HepG2 (cell line): Measurements from ENCODE around the gene SPI1. TPM values are rescaled to one million over a fixed set of nuclear protein-coding genes. Genes with fewer than 3 reads are reported as not detected.

Source experiments
- ATAC-seq: fragments of 200-7000 bp; cut with Tn5 transposase; 3 replicates; pipeline ENCODE4 v1.9.1; 2020; ENCODE audit warnings: mild to moderate bottlenecking, moderate library complexity
- BruUV-seq: library from RNA; stranded (reverse); fragments of 400-500 nt; replicated peaks from 2 replicates; lab custom pipeline; 2021; lab: Mats Ljungman, UMichigan
- CTCF ChIA-PET: fragments of 300-600 bp; formaldehyde crosslinking; extraction: SDS; loops from one replicate; lab custom pipeline; 2021; ENCODE audit warnings: low total read pairs, inconsistent platforms, low intra/inter-chr PET ratio; lab: Yijun Ruan, JAX
- POLR2A ChIA-PET: fragments of 350-600 bp; sonication (Branson Sonifier 250); formaldehyde crosslinking; loops from one replicate; lab custom pipeline; 2020; ENCODE audit warnings: antibody characterized with exemption, inconsistent platforms; lab: Yijun Ruan, JAX
- DNase-seq: peaks from one replicate; pipeline ENCODE4 v3.0.0-alpha.2; 2015; ENCODE audit warnings: low spot score
- FAIRE-seq: peaks from 3 replicates; lab custom pipeline; 2011; peaks lifted over from hg19 to GRCh38; lab: Jason Lieb, UNC
- H2AFZ ChIP-seq: one replicate; pipeline ENCODE4 v1.6.1; 2011; ENCODE audit warnings: low read length, inconsistent platforms
- H3K27ac ChIP-seq: fragments of 300-600 bp; 3 replicates; pipeline ENCODE4 v1.8.0; 2011; ENCODE audit warnings: mixed run types, mild to moderate bottlenecking, mixed read lengths, low read length, inconsistent platforms; ENCODE audit not compliant: insufficient read depth; ENCODE audit errors: extremely low read length
- H3K27me3 ChIP-seq, 2 experiments: fragments of 200-600 bp in 1 of 2; 2 replicates in 1 of 2; 3 replicates in 1 of 2; pipeline versions ENCODE4 v1.6.0 to v1.8.0; 2011; ENCODE audit warnings: low read length in 2 of 2, mild to moderate bottlenecking in 2 of 2, moderate library complexity in 2 of 2, inconsistent platforms in 1 of 2; ENCODE audit not compliant: insufficient read depth in 2 of 2, control insufficient read depth in 1 of 2
- H3K36me3 ChIP-seq, 2 experiments: fragments of 200-600 bp in 1 of 2; replicated peaks in 1 of 2; 2 replicates in 1 of 2; 3 replicates in 1 of 2; pipeline versions ENCODE4 v1.5.1 to v1.8.0; 2011; ENCODE audit warnings: low read length in 2 of 2, inconsistent platforms in 1 of 2; ENCODE audit not compliant: insufficient read depth in 2 of 2, control insufficient read depth in 1 of 2
- H3K4me1 ChIP-seq: 2 replicates; pipeline ENCODE4 v1.5.1; 2012; ENCODE audit warnings: low read length, inconsistent platforms; ENCODE audit not compliant: insufficient read depth
- H3K4me2 ChIP-seq: 2 replicates; pipeline ENCODE4 v1.6.0; 2011; ENCODE audit warnings: low read depth, low read length, inconsistent platforms
- H3K4me3 ChIP-seq, 3 experiments: fragments of 200-600 bp in 1 of 3; sonication (generic), shearing (Covaris generic) in 1 of 3; replicated peaks in 1 of 3; 2 replicates each; pipeline ENCODE4 v1.5.1; 2011 to 2016; ENCODE audit warnings: low read length in 3 of 3, inconsistent platforms in 2 of 3, low read depth in 2 of 3, mild to moderate bottlenecking in 2 of 3, control low read depth in 1 of 3, mixed read lengths in 1 of 3; ENCODE audit not compliant: insufficient read depth in 1 of 3
- H3K79me2 ChIP-seq: one replicate; pipeline ENCODE4 v1.6.1; 2011; ENCODE audit warnings: low read length, inconsistent platforms; ENCODE audit not compliant: insufficient read depth
- H3K9ac ChIP-seq: 2 replicates; pipeline ENCODE4 v1.6.0; 2011; ENCODE audit warnings: mild to moderate bottlenecking, low read depth, low read length, inconsistent platforms; ENCODE audit not compliant: insufficient read depth
- H3K9me3 ChIP-seq: 2 replicates; pipeline ENCODE4 v1.5.1; 2012; ENCODE audit warnings: mild to moderate bottlenecking, low read length
- H4K20me1 ChIP-seq: 2 replicates; pipeline ENCODE4 v1.6.0; 2011; ENCODE audit warnings: inconsistent platforms, mild to moderate bottlenecking, low read length, moderate library complexity; ENCODE audit not compliant: insufficient read depth
- CENPBD1 ChIP-seq: sonication (generic); formaldehyde crosslinking; IDR thresholded peaks from 2 replicates; pipeline ENCODE4 v1.8.0; 2022; ENCODE audit warnings: missing genetic modification reagents, low read depth, mild to moderate bottlenecking, borderline replicate concordance
- HNF1B ChIP-seq: sonication (generic); formaldehyde crosslinking; IDR thresholded peaks from 2 replicates; pipeline ENCODE4 v1.5.1; 2020; ENCODE audit warnings: mild to moderate bottlenecking, moderate library complexity, missing genetic modification reagents
- SMAD3 ChIP-seq: sonication (generic); formaldehyde crosslinking; IDR thresholded peaks from 2 replicates; pipeline ENCODE4 v1.4.0; 2020; ENCODE audit warnings: missing genetic modification reagents
- U2AF1 ChIP-seq: fragments of 200-400 bp; formaldehyde crosslinking; optimal IDR thresholded peaks from 2 replicates; pipeline ENCODE3; 2017; ENCODE audit warnings: mild to moderate bottlenecking, low read depth, low read length
- ZFP36L2 ChIP-seq: sonication (generic); formaldehyde crosslinking; IDR thresholded peaks from 2 replicates; pipeline ENCODE4 v1.4.0; 2020; ENCODE audit warnings: missing genetic modification reagents
- ZMAT3 ChIP-seq: sonication (generic); formaldehyde crosslinking; conservative IDR thresholded peaks from 2 replicates; pipeline ENCODE4 v1.7.0; 2021; ENCODE audit warnings: missing genetic modification reagents
- ZNF496 ChIP-seq: sonication (generic); formaldehyde crosslinking; IDR thresholded peaks from 2 replicates; pipeline ENCODE4 v1.8.1; 2023; ENCODE audit warnings: mild to moderate bottlenecking, moderate library complexity, missing genetic modification reagents; ENCODE audit not compliant: insufficient replicate concordance
- ZNF552 ChIP-seq: sonication (generic); formaldehyde crosslinking; IDR thresholded peaks from 2 replicates; pipeline ENCODE4 v1.9.0; 2022; ENCODE audit warnings: missing genetic modification reagents, mild to moderate bottlenecking, borderline replicate concordance
- ZNF598 ChIP-seq: sonication (generic); formaldehyde crosslinking; IDR thresholded peaks from 2 replicates; pipeline ENCODE4 v1.5.1; 2020; ENCODE audit warnings: mild to moderate bottlenecking, missing genetic modification reagents, borderline replicate concordance
- WGBS: methylation state at CpG from one replicate; pipeline ENCODE4 v1.1.6; 2017; ENCODE audit warnings: low lambda C conversion rate; 5-methylcytosine and 5-hydroxymethylcytosine counted together
- in situ Hi-C: cut with HindIII; loops from 2 replicates; pipeline ENCODE4 v1.10.0; 2017; ENCODE audit warnings: low pct_unique_long_range_greater_than_20kb; ENCODE audit not compliant: extremely low pct_ligation_motif_present
- intact Hi-C: fragments of 100-400 bp; cut with micrococcal nuclease; formaldehyde crosslinking; loops from one replicate; pipeline ENCODE4 v1.10.0; 2022; ENCODE audit not compliant: unreplicated experiment
- polyA plus RNA-seq, 8 experiments: library from polyadenylated mRNA; depleted of rRNA in 3 of 8; stranded (reverse) in 7 of 8; unstranded in 1 of 8; fragments of >200 nt; fragmentation: Illumina TruSeq in 4 of 8; extraction: Trizol in 4 of 8; gene quantifications; 2 replicates each; pipeline versions ENCODE4 v1.2.1 to v1.2.3, GENCODE V29; 2011 to 2016; ENCODE audit warnings: low read depth in 4 of 8, missing spikeins in 1 of 8, mixed read lengths in 1 of 8; ENCODE audit not compliant: insufficient read depth in 1 of 8
- total RNA-seq, 5 experiments: library from RNA; depleted of rRNA; stranded (reverse); fragments of >200 nt; fragmentation: Illumina TruSeq; extraction: Trizol; gene quantifications; 2 replicates each; pipeline ENCODE4 v1.2.3, GENCODE V29; 2016; ENCODE audit warnings: low read depth in 1 of 5

SPI1 gene
- total and polyA plus RNA-seq, 2 of the 13 experiments (the other 11 are each of a cell fraction or from before 2014, with no cell fraction given), result not detected

- DNase-seq, result no peak
- no peak overlapping the region for H3K4me2 ChIP-seq
- H3K27me3 ChIP-seq, result no peaks in the 10 kb centered on the region; a peak in 1 of 5 replicates
- no peaks in the 10 kb centered on the region for H3K4me1 ChIP-seq
- CTCF ChIA-PET, result no interaction called here
- in situ Hi-C loops (no loop called here), intact Hi-C loops (no loop called here)
- no peak overlapping the region for H3K9ac ChIP-seq
- no peak for FAIRE-seq
- POLR2A ChIA-PET, result no interaction called here
- peaks cover 7 to 23% of the 10 kb centered on the region in 2 experiments for H3K36me3 ChIP-seq
- no peaks in the 10 kb centered on the region for H3K79me2 ChIP-seq
- no peak overlapping the region for H3K4me3 ChIP-seq
- H3K27ac ChIP-seq, result no peak overlapping the region
- H4K20me1 ChIP-seq, result no peaks in the 10 kb centered on the region
- TF ChIP-seq ZFP36L2 (CRISPR knock-in tag) (no peak), SMAD3 (no peak), CENPBD1 (no peak), ZMAT3 (CRISPR knock-in tag) (no peak), U2AF1 (no peak), ZNF552 (CRISPR knock-in tag) (no peak), ZNF598 (no peak), ZNF496 (no peak), HNF1B (CRISPR knock-in tag) (no peak)
- TF ChIP-seq, all 625 proteins: peak for 0
- peak; percentile 29 for ATAC-seq
- no TSS peak for BruUV-seq
- WGBS, result 64% methylated on average over 10 of the region's 13 CpGs
- Histone ChIP-seq H2AFZ (no peak overlapping the region), H3K9me3 (no peaks in the 10 kb centered on the region)
Observed at GRCh38 chr11:47332303-47332711, 46.0 kb downstream of the SPI1 start.
